ENCODE data around the gene APOBEC3H.

- TF ChIP-seq CTCF (conservative IDR thresholded peaks at IDR 0.05; ENCODE audit: low read depth in 2 of 2): peak in 1 of 2 experiments; percentile 34; a peak in 2 of 4 replicates
- TF ChIP-seq POLR2AphosphoS5 (IDR thresholded peaks at IDR 0.05; ENCODE audit: low read depth): no peak
These were observed 36.0 kb downstream of the APOBEC3H start for GRCh38 chr22:39132871-39133524.
